SU-DHL-6 (cell line): ENCODE results near the gene EXOC6B.

Source experiments
- EZH2phosphoT487 ChIP-seq: fragments of 200-600 bp; sonication (generic), shearing (Covaris generic); conservative IDR thresholded peaks from 2 replicates; pipeline ENCODE4 v1.6.1; 2018; ENCODE audit warnings: mild to moderate bottlenecking, antibody characterized with exemption, low read length, moderate library complexity, mixed read lengths
- TF ChIP-seq, protein P1 (sequence below): fragments of 200-600 bp; sonication (generic); IDR thresholded peaks from one replicate; pipeline ENCODE4 v1.5.1; 2017; ENCODE audit warnings: antibody characterized with exemption, mild to moderate bottlenecking, low read length, moderate library complexity; ENCODE audit not compliant: insufficient read depth, poor library complexity, severe bottlenecking

DNA sequence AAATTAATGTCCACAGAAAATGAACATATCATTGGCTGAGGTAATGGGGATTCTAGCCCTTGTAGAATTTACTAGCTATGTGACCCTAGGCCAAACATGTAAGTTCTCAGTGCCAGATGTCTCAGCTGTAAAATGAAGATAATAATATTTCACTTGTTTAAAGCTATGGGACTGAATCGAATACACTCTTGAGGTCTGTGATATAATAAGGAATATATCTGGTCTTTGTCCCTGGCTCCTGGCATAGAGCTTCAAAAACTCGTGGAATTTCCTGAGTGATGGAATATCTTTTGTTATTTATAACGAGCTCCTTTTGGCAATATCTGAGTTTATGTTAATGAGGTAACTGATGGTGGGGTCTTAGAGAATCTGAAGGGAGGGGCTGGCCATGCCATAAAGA, 476.8 kb downstream of the EXOC6B start:
- TF ChIP-seq, protein P1, sequence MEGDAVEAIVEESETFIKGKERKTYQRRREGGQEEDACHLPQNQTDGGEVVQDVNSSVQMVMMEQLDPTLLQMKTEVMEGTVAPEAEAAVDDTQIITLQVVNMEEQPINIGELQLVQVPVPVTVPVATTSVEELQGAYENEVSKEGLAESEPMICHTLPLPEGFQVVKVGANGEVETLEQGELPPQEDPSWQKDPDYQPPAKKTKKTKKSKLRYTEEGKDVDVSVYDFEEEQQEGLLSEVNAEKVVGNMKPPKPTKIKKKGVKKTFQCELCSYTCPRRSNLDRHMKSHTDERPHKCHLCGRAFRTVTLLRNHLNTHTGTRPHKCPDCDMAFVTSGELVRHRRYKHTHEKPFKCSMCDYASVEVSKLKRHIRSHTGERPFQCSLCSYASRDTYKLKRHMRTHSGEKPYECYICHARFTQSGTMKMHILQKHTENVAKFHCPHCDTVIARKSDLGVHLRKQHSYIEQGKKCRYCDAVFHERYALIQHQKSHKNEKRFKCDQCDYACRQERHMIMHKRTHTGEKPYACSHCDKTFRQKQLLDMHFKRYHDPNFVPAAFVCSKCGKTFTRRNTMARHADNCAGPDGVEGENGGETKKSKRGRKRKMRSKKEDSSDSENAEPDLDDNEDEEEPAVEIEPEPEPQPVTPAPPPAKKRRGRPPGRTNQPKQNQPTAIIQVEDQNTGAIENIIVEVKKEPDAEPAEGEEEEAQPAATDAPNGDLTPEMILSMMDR = no peak
- no peak for TF ChIP-seq EZH2phosphoT487
